Activated T-helper 2 cell treated with anti-CD3 and anti-CD28 coated beads, Interferon-gamma antibody, Interleukin-2, Interleukin-4, amounts not matched to agents 10 μg/mL and 5 μg/mL and 100 μg/mL, durations not matched to agents 14 hours and 24 hours and 36 hours (primary cell): ENCODE measurements around the gene GADL1. TPM values are rescaled to one million over a fixed set of nuclear protein-coding genes. Genes with fewer than 3 reads are reported as not detected.

Source experiments
- DNase-seq: peaks from one replicate; pipeline ENCODE4 v3.0.0; 2021; ENCODE audit warnings: low spot score
- H3K27ac Mint-ChIP-seq: one replicate; pipeline ENCODE4 v1.8.0; 2021; ENCODE audit warnings: mixed read lengths
- H3K27me3 Mint-ChIP-seq: one replicate; pipeline ENCODE4 v1.8.0; 2021; ENCODE audit warnings: low read depth, mixed read lengths
- H3K36me3 Mint-ChIP-seq: one replicate; pipeline ENCODE4 v1.8.0; 2021; ENCODE audit warnings: low read depth, mixed read lengths
- H3K4me1 Mint-ChIP-seq: one replicate; pipeline ENCODE4 v1.8.0; 2021; ENCODE audit warnings: low read depth, mixed read lengths
- H3K4me3 Mint-ChIP-seq: one replicate; pipeline ENCODE4 v1.8.0; 2021; ENCODE audit warnings: low read depth, mild to moderate bottlenecking, moderate library complexity, mixed read lengths
- H3K9me3 Mint-ChIP-seq: one replicate; pipeline ENCODE4 v1.8.0; 2021; ENCODE audit warnings: mixed read lengths
- intact Hi-C: fragments of 100-400 bp; cut with micrococcal nuclease; formaldehyde crosslinking; loops from one replicate; pipeline ENCODE4 v1.15.1; 2023
- total RNA-seq: library from RNA; stranded (reverse); gene quantifications from 2 replicates; pipeline ENCODE4 v1.2.3, GENCODE V29; 2022

Gene GADL1
- total RNA-seq, 1 donor from 2014 or later, result not detected

DNA sequence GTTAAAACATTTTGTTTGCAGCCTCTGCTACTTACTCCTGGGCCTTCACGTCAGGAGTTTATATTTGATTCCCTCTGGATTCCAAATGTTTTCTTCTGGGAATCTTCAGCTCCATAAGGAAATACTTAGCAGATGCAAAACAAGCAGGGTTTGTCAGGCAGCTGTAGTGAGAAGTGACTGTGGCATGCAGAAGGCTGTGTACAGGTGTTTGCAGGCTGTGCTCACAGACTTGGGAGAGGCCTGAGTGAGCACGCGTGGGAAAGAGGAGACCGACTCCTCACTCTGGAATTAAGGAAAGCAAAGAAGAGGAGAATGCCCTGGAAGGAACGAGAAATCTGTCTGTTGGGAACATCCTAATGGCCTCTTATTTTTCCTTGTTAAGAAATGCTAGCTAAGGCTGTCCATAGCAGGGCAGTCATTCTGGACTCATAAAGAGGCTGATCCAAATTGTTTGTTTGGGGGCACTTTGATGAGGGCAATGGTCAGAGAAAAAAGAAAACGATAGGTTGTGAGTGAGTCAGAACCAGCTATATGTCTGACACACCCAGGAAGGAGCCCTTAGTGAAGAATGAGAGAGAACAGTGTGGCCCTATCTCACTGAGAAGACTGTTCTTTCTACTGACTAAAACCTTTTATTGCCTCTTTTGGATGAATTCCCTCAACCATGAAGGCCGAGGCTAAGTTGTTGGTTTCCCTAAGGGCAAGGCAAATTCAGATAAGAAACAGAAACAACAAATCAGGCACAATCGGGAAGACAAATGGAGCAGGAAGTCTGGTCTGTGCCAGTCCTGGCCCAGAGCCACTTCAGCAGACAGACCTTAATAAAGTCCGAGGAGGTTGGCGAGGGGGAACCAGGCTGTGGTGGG, 205.5 kb downstream of the GADL1 start:
- no peaks in the 10 kb centered on the region for H3K27me3 Mint-ChIP-seq
- H3K27ac Mint-ChIP-seq, result peak overlapping the region; percentile 82
- DNase-seq, result no peak
- peaks cover 57% of the 10 kb centered on the region for H3K4me1 Mint-ChIP-seq
- peaks cover 85% of the 10 kb centered on the region for H3K36me3 Mint-ChIP-seq
- H3K9me3 Mint-ChIP-seq, result no peaks in the 10 kb centered on the region
- no peak overlapping the region for H3K4me3 Mint-ChIP-seq
- intact Hi-C loops, result no loop called here

GRCh38 chr3:30687930-30688570, 206.4 kb downstream of the GADL1 start:
- peaks cover 83% of the 10 kb centered on the region for H3K36me3 Mint-ChIP-seq
- H3K9me3 Mint-ChIP-seq, result no peaks in the 10 kb centered on the region
- intact Hi-C loops, result no loop called here
- no peaks in the 10 kb centered on the region for H3K27me3 Mint-ChIP-seq
- no peak overlapping the region for H3K4me3 Mint-ChIP-seq
- no peak overlapping the region for H3K27ac Mint-ChIP-seq
- peaks cover 61% of the 10 kb centered on the region for H3K4me1 Mint-ChIP-seq
- no peak for DNase-seq

DNA sequence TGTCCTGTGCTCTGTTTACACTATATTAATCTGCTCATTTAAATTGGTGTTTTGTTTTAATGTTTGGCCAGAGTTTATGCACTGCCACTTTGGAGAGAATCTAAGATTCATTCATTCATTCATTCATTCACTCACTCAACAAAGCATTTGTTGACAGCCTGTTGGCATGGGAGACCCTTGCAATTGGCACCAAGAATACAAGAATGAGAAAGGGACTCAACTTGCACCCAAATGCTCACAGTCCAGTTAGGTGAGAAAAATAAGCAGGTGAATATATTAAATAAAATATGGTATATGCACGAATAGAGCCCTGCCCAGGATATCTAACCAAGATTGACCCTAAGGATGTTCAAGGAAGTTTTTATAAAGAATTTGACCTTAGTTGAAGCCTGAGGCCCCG, 207.7 kb downstream of the GADL1 start:
- DNase-seq, result no peak
- H3K9me3 Mint-ChIP-seq, result no peaks in the 10 kb centered on the region
- peaks cover 69% of the 10 kb centered on the region for H3K4me1 Mint-ChIP-seq
- intact Hi-C loops, result no loop called here
- H3K4me3 Mint-ChIP-seq, result no peak overlapping the region
- H3K36me3 Mint-ChIP-seq, result peaks cover 87% of the 10 kb centered on the region
- no peaks in the 10 kb centered on the region for H3K27me3 Mint-ChIP-seq
- no peak overlapping the region for H3K27ac Mint-ChIP-seq

DNA sequence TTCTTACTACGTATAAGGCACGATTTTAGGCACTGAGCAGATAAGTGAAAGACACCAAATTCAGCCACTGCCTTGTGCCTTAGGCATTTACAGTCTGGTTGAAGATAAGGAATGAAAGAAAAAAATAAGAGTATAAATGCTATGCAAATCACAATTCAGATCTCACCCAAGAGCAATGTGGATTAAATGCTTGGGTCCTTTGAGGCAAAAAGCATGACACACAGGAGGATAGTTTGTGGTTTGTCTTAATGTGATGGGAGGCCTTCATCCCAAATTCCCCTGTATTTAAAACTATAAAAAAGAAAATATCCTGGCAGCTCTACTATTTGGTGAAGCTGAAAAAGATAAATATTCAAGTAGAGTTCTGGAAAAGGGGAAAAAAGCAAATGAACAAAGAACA, 208.3 kb downstream of the GADL1 start:
- intact Hi-C loops, result no loop called here
- no peak overlapping the region for H3K4me3 Mint-ChIP-seq
- no peaks in the 10 kb centered on the region for H3K9me3 Mint-ChIP-seq
- peaks cover 75% of the 10 kb centered on the region for H3K4me1 Mint-ChIP-seq
- DNase-seq, result no peak
- peaks cover 89% of the 10 kb centered on the region for H3K36me3 Mint-ChIP-seq
- H3K27me3 Mint-ChIP-seq, result no peaks in the 10 kb centered on the region
- no peak overlapping the region for H3K27ac Mint-ChIP-seq

GRCh38 chr3:30685267-30685667, 209.2 kb downstream of the GADL1 start:
- no peaks in the 10 kb centered on the region for H3K9me3 Mint-ChIP-seq
- H3K4me3 Mint-ChIP-seq, result no peak overlapping the region
- no peaks in the 10 kb centered on the region for H3K27me3 Mint-ChIP-seq
- peaks cover 81% of the 10 kb centered on the region for H3K4me1 Mint-ChIP-seq
- peaks cover 90% of the 10 kb centered on the region for H3K36me3 Mint-ChIP-seq
- peak overlapping the region; percentile 14 for H3K27ac Mint-ChIP-seq
- intact Hi-C loops, result no loop called here
- no peak for DNase-seq

GRCh38 chr3:30684356-30684755, 210.1 kb downstream of the GADL1 start:
- Mint-ChIP-seq H3K27ac (no peak overlapping the region), H3K27me3 (no peaks in the 10 kb centered on the region), H3K36me3 (peaks cover 86% of the 10 kb centered on the region), H3K4me1 (peaks cover 82% of the 10 kb centered on the region), H3K9me3 (no peaks in the 10 kb centered on the region), H3K4me3 (no peak overlapping the region)
- DNase-seq, result no peak
- intact Hi-C loops, result no loop called here

DNA sequence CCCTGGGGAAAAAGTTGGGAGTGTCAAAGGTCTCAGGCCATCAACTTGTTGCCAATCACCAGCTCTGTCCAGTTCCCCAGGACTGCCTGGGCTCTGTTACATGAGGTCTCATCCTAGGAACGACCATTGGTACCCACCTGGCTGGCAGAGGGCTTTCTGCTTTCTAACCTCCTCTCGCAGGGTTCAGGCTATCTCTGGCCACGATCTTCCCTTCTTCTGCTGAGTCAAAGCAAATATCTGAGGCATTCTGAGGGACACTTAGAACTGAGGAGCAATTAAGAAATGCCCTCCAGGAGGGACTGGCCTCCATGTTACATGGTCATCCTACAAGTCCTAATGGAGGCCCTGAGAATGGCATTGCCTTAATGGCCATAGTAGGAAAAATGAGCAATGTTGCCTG, 210.7 kb downstream of the GADL1 start:
- Mint-ChIP-seq H3K4me3 (no peak overlapping the region), H3K9me3 (no peaks in the 10 kb centered on the region), H3K36me3 (peaks cover 86% of the 10 kb centered on the region)

GRCh38 chr3:30682434-30683155, 211.9 kb downstream of the GADL1 start:
- no peak for DNase-seq
- Mint-ChIP-seq H3K4me3 (no peak overlapping the region), H3K27me3 (no peaks in the 10 kb centered on the region), H3K27ac (peak overlapping the region; percentile 26), H3K36me3 (peaks cover 83% of the 10 kb centered on the region), H3K9me3 (no peaks in the 10 kb centered on the region), H3K4me1 (peaks cover 72% of the 10 kb centered on the region)
- intact Hi-C loops, result loop anchor here (2.0 kb wide), 1 partner anchor 28 kb away; no protein-coding TSS in a partner anchor

More for the DNA sequence above, 210.7 kb downstream of the GADL1 start:
- Mint-ChIP-seq H3K27me3 (no peaks in the 10 kb centered on the region), H3K27ac (peak overlapping the region; percentile 68), H3K4me1 (peaks cover 78% of the 10 kb centered on the region)
- intact Hi-C loops, result loop anchor here (2.0 kb wide), 1 partner anchor 29 kb away; no protein-coding TSS in a partner anchor
- DNase-seq, result no peak

DNA sequence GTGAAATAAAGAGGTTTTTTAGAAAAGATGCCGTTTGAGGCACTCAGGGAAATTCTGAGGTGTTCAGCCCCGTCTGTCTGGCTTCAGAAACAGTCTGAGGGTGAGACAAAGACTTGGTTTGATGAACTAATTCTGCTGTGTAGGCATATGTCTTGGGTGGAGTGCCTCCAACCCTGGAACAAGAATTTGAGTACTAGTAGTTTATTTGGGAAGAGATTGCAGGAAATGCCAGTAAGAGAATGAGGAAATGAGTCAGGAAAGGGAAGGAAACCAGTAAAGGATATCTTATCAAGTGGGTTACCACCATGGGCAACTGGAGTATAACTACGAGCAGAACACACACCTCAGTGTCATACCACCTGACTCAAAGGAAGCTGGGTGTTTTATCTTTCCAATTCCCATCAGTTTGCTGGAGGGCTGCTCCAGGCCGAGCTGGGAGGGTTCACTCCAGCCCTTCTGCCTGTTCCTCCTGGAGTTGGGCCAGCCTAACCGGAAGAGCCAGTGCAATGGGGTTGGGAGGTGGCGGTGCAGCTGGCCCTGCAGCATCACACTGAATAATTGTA, 212.7 kb downstream of the GADL1 start:
- H3K36me3 Mint-ChIP-seq, result peaks cover 85% of the 10 kb centered on the region
- peak overlapping the region; percentile 1 for H3K4me3 Mint-ChIP-seq

GRCh38 chr3:30680789-30681648, 213.4 kb downstream of the GADL1 start:
- no peaks in the 10 kb centered on the region for H3K27me3 Mint-ChIP-seq
- no peaks in the 10 kb centered on the region for H3K9me3 Mint-ChIP-seq
- H3K4me1 Mint-ChIP-seq, result peaks cover 77% of the 10 kb centered on the region
- peak overlapping the region; percentile 68 for H3K27ac Mint-ChIP-seq
- intact Hi-C loops, result no loop called here
- H3K36me3 Mint-ChIP-seq, result peaks cover 85% of the 10 kb centered on the region
- H3K4me3 Mint-ChIP-seq, result peak overlapping the region; percentile 6
- no peak for DNase-seq

More for the DNA sequence above, 212.7 kb downstream of the GADL1 start:
- Mint-ChIP-seq H3K27me3 (no peaks in the 10 kb centered on the region), H3K9me3 (no peaks in the 10 kb centered on the region), H3K4me1 (peaks cover 74% of the 10 kb centered on the region), H3K27ac (peak overlapping the region; percentile 36)
- intact Hi-C loops, result loop anchor here (2.0 kb wide), 1 partner anchor 27 kb away; no protein-coding TSS in a partner anchor
- no peak for DNase-seq

GRCh38 chr3:30679045-30679444, 215.4 kb downstream of the GADL1 start:
- no peak overlapping the region for H3K4me3 Mint-ChIP-seq
- no peaks in the 10 kb centered on the region for H3K27me3 Mint-ChIP-seq
- H3K9me3 Mint-ChIP-seq, result no peaks in the 10 kb centered on the region
- H3K4me1 Mint-ChIP-seq, result peaks cover 72% of the 10 kb centered on the region
- intact Hi-C loops, result no loop called here
- no peak for DNase-seq
- peak overlapping the region; percentile 29 for H3K27ac Mint-ChIP-seq
- H3K36me3 Mint-ChIP-seq, result peaks cover 86% of the 10 kb centered on the region

DNA sequence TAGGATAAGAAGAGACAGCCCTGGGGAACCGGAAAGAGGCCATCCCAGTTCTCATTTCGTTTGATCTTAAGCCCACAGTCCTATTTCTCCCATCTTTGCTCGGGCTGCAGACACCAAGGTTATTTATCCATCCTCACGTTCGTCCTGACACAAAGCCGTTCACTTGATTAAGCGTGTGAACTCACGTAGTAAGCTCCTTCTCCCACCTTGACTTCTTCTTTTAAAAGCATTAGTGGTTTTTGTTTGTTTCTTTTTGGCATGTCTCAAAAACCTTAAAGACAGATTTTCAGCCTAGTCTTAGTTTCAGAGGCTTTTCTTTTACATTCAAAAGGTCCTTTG, 217.1 kb downstream of the GADL1 start:
- peaks cover 72% of the 10 kb centered on the region for H3K4me1 Mint-ChIP-seq
- no peak overlapping the region for H3K27ac Mint-ChIP-seq
- intact Hi-C loops, result no loop called here
- no peaks in the 10 kb centered on the region for H3K9me3 Mint-ChIP-seq
- no peak for DNase-seq
- no peak overlapping the region for H3K4me3 Mint-ChIP-seq
- no peaks in the 10 kb centered on the region for H3K27me3 Mint-ChIP-seq
- H3K36me3 Mint-ChIP-seq, result peaks cover 89% of the 10 kb centered on the region
